ENCODE data around the gene REM2. TPM values are rescaled to one million over a fixed set of nuclear protein-coding genes. Genes with fewer than 3 reads are reported as not detected.

The REM2 gene
- polyA plus RNA-seq, 1 of the 3 experiments (the other 2 are of a cell fraction): 0.26 TPM

GRCh38 chr14:22882064-22882463 lies 958 bp upstream of the REM2 start:
- H3K4me3 ChIP-seq (ENCODE audit: low read depth in 2 of 2, low read length in 1 of 2): no peak overlapping the region
- H4K20me1 ChIP-seq (ENCODE audit: insufficient read depth): no peaks in the 10 kb centered on the region
- H3K9me3 ChIP-seq: no peaks in the 10 kb centered on the region
- H3K79me2 ChIP-seq (ENCODE audit: insufficient read depth): no peaks in the 10 kb centered on the region
- H3K4me1 ChIP-seq (ENCODE audit: control insufficient read depth in 1 of 2, insufficient read depth in 2 of 2, low read depth in 1 of 2, low read length in 1 of 2): peaks cover 0 to 36% of the 10 kb centered on the region in 2 experiments; a peak in 1 of 4 replicates
- no peak overlapping the region for H3K9ac ChIP-seq
- H3F3A ChIP-seq (replicated peaks; ENCODE audit: insufficient read depth): peaks cover 4% of the 10 kb centered on the region
- peaks cover 8 to 15% of the 10 kb centered on the region in 2 experiments for H3K36me3 ChIP-seq (replicated peaks in 1 of 2; ENCODE audit: control insufficient read depth in 1 of 2, insufficient read depth in 2 of 2, low read length in 1 of 2)
- POLR2A ChIA-PET: interaction anchor here (0.6 to 2.2 kb wide), 4 partner anchors 9 to 1548 kb away, joined by 3 to 11 read pairs (median 4); partner anchors contain the start of gene RBM23
- 94% methylated on average over 6 of the region's 7 CpGs for WGBS (ENCODE audit: low lambda C conversion rate)
- CTCF ChIA-PET: interaction anchor here (0.8 to 13.0 kb wide), 9 partner anchors 9 to 312 kb away, joined by 3 to 96 read pairs (median 4); partner anchors contain the start of gene MRPL52
- no peak for DNase-seq
- TF ChIP-seq TCF12 (IDR thresholded peaks at IDR 0.05) (no peak), RCOR1 (IDR thresholded peaks at IDR 0.05; ENCODE audit: low read length) (no peak), JUND (IDR thresholded peaks at IDR 0.05) (no peak), RXRA (IDR thresholded peaks at IDR 0.05; ENCODE audit: borderline replicate concordance, low read depth) (no peak), FOXM1 (IDR thresholded peaks at IDR 0.05; ENCODE audit: low read depth) (no peak), MEF2A (IDR thresholded peaks at IDR 0.05; ENCODE audit: borderline replicate concordance, low read depth) (no peak), TAF1 (IDR thresholded peaks at IDR 0.05; ENCODE audit: borderline replicate concordance, low read depth, low read length) (no peak), CTCF (IDR thresholded peaks at IDR 0.05) (no peak), POLR2AphosphoS5 (IDR thresholded peaks at IDR 0.05; ENCODE audit: low read depth, low read length) (no peak), CHD2 (IDR thresholded peaks at IDR 0.05; ENCODE audit: low read length, partially characterized antibody) (no peak), RAD21 (IDR thresholded peaks at IDR 0.05; ENCODE audit: low read length) (no peak), USF1 (IDR thresholded peaks at IDR 0.05; ENCODE audit: borderline replicate concordance, low read depth) (no peak), MXI1 (IDR thresholded peaks at IDR 0.05; ENCODE audit: low read depth, low read length) (no peak), ZBTB33 (IDR thresholded peaks at IDR 0.05; ENCODE audit: borderline replicate concordance, low read depth) (no peak), NFIC (IDR thresholded peaks at IDR 0.05; ENCODE audit: borderline replicate concordance) (no peak), ELF1 (IDR thresholded peaks at IDR 0.05) (no peak), NRF1 (IDR thresholded peaks at IDR 0.05; ENCODE audit: low read depth, low read length) (no peak)
- TF ChIP-seq, protein P1, sequence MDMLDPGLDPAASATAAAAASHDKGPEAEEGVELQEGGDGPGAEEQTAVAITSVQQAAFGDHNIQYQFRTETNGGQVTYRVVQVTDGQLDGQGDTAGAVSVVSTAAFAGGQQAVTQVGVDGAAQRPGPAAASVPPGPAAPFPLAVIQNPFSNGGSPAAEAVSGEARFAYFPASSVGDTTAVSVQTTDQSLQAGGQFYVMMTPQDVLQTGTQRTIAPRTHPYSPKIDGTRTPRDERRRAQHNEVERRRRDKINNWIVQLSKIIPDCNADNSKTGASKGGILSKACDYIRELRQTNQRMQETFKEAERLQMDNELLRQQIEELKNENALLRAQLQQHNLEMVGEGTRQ (IDR thresholded peaks at IDR 0.05; ENCODE audit: borderline replicate concordance, low read depth, low read length): no peak
- TF ChIP-seq, protein P2, sequence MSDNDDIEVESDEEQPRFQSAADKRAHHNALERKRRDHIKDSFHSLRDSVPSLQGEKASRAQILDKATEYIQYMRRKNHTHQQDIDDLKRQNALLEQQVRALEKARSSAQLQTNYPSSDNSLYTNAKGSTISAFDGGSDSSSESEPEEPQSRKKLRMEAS (IDR thresholded peaks at IDR 0.05; ENCODE audit: low read depth): no peak
- H3K9me2 ChIP-seq: no peaks in the 10 kb centered on the region
- no peak overlapping the region for H2AFZ ChIP-seq (ENCODE audit: low read depth)
- no peaks in the 10 kb centered on the region for H3K27me3 ChIP-seq (ENCODE audit: insufficient read depth)
- H3K4me2 ChIP-seq: no peak overlapping the region
- H3K27ac ChIP-seq (ENCODE audit: low read depth in 2 of 2, low read length in 1 of 2): peak overlapping the region in 1 of 2 experiments; percentile 69; a peak in 1 of 4 replicates
